Ovary (tissue), 3 donors: ENCODE measurements around the gene BMP2K.

Source experiments
- EP300 ChIP-seq: sonication (generic); formaldehyde crosslinking; IDR thresholded peaks from one replicate; pipeline ENCODE4 v1.6.1; 2017; ENCODE audit warnings: antibody characterized with exemption
- TF ChIP-seq, protein P1 (sequence below), 3 donors: fragments of 450-650 bp in 2 of 3; fragments of 200-600 bp in 1 of 3; IDR thresholded peaks; one replicate each; pipeline versions ENCODE4 v1.5.1 to v1.8.0; 2016 to 2022; ENCODE audit warnings: antibody characterized with exemption in 3 of 3, mild to moderate bottlenecking in 1 of 3
- donor health status: DM: no; HTN: no; CAD: no.

DNA sequence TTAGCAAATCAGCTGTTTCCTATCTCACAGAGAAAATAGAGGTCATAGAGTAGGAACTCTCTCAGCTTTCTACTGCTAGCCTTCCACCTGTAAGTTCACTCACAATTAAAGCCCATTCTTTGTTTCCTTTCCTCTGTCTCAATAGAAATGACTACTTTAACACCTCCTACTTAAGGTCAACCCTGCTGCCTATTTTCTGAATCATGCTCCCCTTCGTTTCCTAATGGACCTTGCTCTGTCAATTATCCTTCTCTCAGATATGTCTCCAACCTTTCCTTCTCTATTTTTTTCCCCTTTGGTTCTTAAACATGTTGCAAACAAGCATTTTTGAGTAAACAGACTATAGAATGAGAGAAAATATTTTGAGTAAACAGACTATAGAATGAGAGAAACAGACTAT, 168.2 kb downstream of the BMP2K start:
- TF ChIP-seq, protein P1, sequence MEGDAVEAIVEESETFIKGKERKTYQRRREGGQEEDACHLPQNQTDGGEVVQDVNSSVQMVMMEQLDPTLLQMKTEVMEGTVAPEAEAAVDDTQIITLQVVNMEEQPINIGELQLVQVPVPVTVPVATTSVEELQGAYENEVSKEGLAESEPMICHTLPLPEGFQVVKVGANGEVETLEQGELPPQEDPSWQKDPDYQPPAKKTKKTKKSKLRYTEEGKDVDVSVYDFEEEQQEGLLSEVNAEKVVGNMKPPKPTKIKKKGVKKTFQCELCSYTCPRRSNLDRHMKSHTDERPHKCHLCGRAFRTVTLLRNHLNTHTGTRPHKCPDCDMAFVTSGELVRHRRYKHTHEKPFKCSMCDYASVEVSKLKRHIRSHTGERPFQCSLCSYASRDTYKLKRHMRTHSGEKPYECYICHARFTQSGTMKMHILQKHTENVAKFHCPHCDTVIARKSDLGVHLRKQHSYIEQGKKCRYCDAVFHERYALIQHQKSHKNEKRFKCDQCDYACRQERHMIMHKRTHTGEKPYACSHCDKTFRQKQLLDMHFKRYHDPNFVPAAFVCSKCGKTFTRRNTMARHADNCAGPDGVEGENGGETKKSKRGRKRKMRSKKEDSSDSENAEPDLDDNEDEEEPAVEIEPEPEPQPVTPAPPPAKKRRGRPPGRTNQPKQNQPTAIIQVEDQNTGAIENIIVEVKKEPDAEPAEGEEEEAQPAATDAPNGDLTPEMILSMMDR (IDR thresholded peaks at IDR 0.05) = no peak
- no peak for TF ChIP-seq EP300
